Measurements from ENCODE around the gene PDE4A. TPM values are rescaled to one million over a fixed set of nuclear protein-coding genes. Genes with fewer than 3 reads are reported as not detected.

PDE4A gene
- total and polyA plus RNA-seq, 2 of the 13 experiments (the other 11 are each of a cell fraction or from before 2014, with no cell fraction given), result 1.1 to 4.1 TPM

DNA sequence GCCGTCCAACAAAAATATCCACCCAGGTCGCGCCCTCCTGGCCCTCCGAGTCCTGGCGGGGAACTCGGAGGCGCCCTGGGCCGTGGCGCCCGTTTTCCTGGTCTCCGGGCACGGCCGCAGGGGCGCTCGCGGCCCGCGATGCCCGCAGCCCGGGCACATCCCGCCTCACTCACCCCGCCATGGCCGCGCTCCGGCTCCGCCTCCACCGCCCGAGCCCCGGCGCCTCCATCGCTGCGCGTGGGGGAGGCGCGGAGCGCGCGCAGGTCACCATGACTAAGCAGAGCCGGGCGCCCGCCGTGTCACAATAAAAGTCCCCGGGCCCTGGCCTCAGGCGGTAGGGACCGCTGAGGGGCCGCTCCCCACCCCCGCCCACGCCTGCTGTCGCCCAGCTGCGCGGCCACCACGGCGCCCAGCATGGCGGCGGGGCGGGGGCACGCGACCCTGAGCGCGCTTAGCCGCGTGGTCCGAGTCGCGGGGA is 82.2 kb downstream of the PDE4A start (continued):
- peak; percentile 67 to 78 for TF ChIP-seq EP300 (IDR thresholded peaks at IDR 0.05; ENCODE audit: low read depth in 2 of 2, low read length in 2 of 2)
- TF ChIP-seq EP300 (CRISPR knock-in tag; IDR thresholded peaks at IDR 0.05; ENCODE audit: borderline replicate concordance), result peak; percentile 79
- TF ChIP-seq, protein P1, sequence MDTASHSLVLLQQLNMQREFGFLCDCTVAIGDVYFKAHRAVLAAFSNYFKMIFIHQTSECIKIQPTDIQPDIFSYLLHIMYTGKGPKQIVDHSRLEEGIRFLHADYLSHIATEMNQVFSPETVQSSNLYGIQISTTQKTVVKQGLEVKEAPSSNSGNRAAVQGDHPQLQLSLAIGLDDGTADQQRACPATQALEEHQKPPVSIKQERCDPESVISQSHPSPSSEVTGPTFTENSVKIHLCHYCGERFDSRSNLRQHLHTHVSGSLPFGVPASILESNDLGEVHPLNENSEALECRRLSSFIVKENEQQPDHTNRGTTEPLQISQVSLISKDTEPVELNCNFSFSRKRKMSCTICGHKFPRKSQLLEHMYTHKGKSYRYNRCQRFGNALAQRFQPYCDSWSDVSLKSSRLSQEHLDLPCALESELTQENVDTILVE (CRISPR knock-in tag; IDR thresholded peaks at IDR 0.05), result peak; percentile 25; the same call in 1 of the 2 replicates
- peak; percentile 51; the same call in 1 of the 2 replicates for TF ChIP-seq ZNF879 (CRISPR knock-in tag; IDR thresholded peaks at IDR 0.05)
- peak; percentile 26 for TF ChIP-seq KDM3A (CRISPR knock-in tag; IDR thresholded peaks at IDR 0.05; ENCODE audit: low read depth)
- TF ChIP-seq ZBTB42 (CRISPR knock-in tag; IDR thresholded peaks at IDR 0.05), result 0 out of 2 replicates have a peak, but pooled peaks have one; percentile 10
- TF ChIP-seq, protein P2, sequence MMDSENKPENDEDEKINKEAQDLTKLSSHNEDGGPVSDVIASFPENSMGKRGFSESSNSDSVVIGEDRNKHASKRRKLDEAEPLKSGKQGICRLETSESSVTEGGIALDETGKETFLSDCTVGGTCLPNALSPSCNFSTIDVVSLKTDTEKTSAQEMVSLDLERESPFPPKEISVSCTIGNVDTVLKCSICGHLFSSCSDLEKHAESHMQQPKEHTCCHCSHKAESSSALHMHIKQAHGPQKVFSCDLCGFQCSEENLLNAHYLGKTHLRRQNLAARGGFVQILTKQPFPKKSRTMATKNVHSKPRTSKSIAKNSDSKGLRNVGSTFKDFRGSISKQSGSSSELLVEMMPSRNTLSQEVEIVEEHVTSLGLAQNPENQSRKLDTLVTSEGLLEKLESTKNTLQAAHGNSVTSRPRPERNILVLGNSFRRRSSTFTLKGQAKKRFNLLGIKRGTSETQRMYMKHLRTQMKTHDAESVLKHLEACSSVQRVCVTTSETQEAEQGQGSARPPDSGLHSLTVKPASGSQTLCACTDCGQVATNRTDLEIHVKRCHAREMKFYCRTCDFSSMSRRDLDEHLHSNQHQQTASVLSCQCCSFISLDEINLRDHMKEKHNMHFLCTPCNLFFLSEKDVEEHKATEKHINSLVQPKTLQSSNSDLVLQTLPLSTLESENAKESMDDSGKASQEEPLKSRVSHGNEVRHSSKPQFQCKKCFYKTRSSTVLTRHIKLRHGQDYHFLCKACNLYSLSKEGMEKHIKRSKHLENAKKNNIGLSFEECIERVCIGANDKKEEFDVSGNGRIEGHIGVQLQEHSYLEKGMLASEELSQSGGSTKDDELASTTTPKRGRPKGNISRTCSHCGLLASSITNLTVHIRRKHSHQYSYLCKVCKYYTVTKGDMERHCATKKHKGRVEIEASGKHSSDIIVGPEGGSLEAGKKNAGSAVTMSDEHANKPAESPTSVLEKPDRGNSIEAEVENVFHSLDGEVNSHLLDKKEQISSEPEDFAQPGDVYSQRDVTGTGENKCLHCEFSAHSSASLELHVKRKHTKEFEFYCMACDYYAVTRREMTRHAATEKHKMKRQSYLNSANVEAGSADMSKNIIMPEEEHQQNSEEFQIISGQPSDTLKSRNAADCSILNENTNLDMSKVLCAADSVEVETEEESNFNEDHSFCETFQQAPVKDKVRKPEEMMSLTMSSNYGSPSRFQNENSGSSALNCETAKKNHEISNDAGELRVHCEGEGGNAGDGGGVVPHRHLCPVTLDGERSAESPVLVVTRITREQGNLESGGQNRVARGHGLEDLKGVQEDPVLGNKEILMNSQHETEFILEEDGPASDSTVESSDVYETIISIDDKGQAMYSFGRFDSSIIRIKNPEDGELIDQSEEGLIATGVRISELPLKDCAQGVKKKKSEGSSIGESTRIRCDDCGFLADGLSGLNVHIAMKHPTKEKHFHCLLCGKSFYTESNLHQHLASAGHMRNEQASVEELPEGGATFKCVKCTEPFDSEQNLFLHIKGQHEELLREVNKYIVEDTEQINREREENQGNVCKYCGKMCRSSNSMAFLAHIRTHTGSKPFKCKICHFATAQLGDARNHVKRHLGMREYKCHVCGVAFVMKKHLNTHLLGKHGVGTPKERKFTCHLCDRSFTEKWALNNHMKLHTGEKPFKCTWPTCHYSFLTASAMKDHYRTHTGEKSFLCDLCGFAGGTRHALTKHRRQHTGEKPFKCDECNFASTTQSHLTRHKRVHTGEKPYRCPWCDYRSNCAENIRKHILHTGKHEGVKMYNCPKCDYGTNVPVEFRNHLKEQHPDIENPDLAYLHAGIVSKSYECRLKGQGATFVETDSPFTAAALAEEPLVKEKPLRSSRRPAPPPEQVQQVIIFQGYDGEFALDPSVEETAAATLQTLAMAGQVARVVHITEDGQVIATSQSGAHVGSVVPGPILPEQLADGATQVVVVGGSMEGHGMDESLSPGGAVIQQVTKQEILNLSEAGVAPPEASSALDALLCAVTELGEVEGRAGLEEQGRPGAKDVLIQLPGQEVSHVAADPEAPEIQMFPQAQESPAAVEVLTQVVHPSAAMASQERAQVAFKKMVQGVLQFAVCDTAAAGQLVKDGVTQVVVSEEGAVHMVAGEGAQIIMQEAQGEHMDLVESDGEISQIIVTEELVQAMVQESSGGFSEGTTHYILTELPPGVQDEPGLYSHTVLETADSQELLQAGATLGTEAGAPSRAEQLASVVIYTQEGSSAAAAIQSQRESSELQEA (CRISPR knock-in tag; IDR thresholded peaks at IDR 0.05; ENCODE audit: not compliant biosample characterization), result no peak
- TF ChIP-seq, protein P3, sequence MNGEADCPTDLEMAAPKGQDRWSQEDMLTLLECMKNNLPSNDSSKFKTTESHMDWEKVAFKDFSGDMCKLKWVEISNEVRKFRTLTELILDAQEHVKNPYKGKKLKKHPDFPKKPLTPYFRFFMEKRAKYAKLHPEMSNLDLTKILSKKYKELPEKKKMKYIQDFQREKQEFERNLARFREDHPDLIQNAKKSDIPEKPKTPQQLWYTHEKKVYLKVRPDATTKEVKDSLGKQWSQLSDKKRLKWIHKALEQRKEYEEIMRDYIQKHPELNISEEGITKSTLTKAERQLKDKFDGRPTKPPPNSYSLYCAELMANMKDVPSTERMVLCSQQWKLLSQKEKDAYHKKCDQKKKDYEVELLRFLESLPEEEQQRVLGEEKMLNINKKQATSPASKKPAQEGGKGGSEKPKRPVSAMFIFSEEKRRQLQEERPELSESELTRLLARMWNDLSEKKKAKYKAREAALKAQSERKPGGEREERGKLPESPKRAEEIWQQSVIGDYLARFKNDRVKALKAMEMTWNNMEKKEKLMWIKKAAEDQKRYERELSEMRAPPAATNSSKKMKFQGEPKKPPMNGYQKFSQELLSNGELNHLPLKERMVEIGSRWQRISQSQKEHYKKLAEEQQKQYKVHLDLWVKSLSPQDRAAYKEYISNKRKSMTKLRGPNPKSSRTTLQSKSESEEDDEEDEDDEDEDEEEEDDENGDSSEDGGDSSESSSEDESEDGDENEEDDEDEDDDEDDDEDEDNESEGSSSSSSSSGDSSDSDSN (CRISPR knock-in tag; IDR thresholded peaks at IDR 0.05), result peak; percentile 76; the same call in 1 of the 2 replicates
- peak; percentile 97 for TF ChIP-seq NFE2L2 (IDR thresholded peaks at IDR 0.05; ENCODE audit: low read length)
- no peak for TF ChIP-seq ELF4 (CRISPR knock-in tag; IDR thresholded peaks at IDR 0.05; ENCODE audit: borderline replicate concordance)
- no peak for TF ChIP-seq ZNF382 (CRISPR knock-in tag; IDR thresholded peaks at IDR 0.05; ENCODE audit: borderline replicate concordance)
- peak; percentile 48; the same call in 1 of the 2 replicates for TF ChIP-seq ZMYM4 (CRISPR knock-in tag; IDR thresholded peaks at IDR 0.05)
- no peak; the same call in 1 of the 2 replicates for TF ChIP-seq POGZ (CRISPR knock-in tag; IDR thresholded peaks at IDR 0.05)
- peak; percentile 18; the same call in 1 of the 2 replicates for TF ChIP-seq RAD21 (CRISPR knock-in tag; IDR thresholded peaks at IDR 0.05)
- peak; percentile 73 for TF ChIP-seq SKI (IDR thresholded peaks at IDR 0.05; ENCODE audit: partially characterized antibody)
- peak; percentile 40; the same call in 1 of the 2 replicates for TF ChIP-seq SIN3A (IDR thresholded peaks at IDR 0.05; ENCODE audit: borderline replicate concordance, low read depth, low read length)
- TF ChIP-seq ZIK1 (CRISPR knock-in tag; IDR thresholded peaks at IDR 0.05; ENCODE audit: borderline replicate concordance, low read depth), result peak; percentile 72; the same call in 1 of the 2 replicates
- TF ChIP-seq MED13 (CRISPR knock-in tag; IDR thresholded peaks at IDR 0.05), result peak; percentile 65; the same call in 1 of the 2 replicates
- peak; percentile 95 for TF ChIP-seq RBFOX2 (IDR thresholded peaks at IDR 0.05; ENCODE audit: low read depth, low read length)
